ENCODE measurements around the gene NAPG.
"Not testable (repeated sequence)": the region's sequence is repeated elsewhere in the genome, so short reads cannot be mapped to it uniquely, and the experiment has no call there.

The NAPG gene

GRCh38 chr18:10546557-10547300 is 20.9 kb downstream of the NAPG start:
- no peak for DNase-seq (ENCODE audit: low spot score)

GRCh38 chr18:10552226-10552625 is 26.4 kb downstream of the NAPG start:
- DNase-seq (ENCODE audit: low spot score): no peak

- not testable (repeated sequence) for DNase-seq (ENCODE audit: low spot score)
These were observed 30.4 kb downstream of the NAPG start for GRCh38 chr18:10556251-10556650.

- no peak for DNase-seq (ENCODE audit: low spot score)
These were observed 31.4 kb downstream of the NAPG start for GRCh38 chr18:10557085-10557677.

- no peak for DNase-seq (ENCODE audit: low spot score)
These were observed 32.6 kb downstream of the NAPG start for GRCh38 chr18:10558243-10558966.

- no peak for DNase-seq (ENCODE audit: low spot score)
These were observed 33.1 kb downstream of the NAPG start for GRCh38 chr18:10558967-10559298.

- no peak for DNase-seq (ENCODE audit: low spot score)
These were observed 34.0 kb downstream of the NAPG start for GRCh38 chr18:10559553-10560451.

- peak; percentile 66 for DNase-seq (ENCODE audit: low spot score)
These were observed 34.7 kb downstream of the NAPG start for GRCh38 chr18:10560452-10561045.

- DNase-seq (ENCODE audit: low spot score): no peak
These were observed 36.9 kb downstream of the NAPG start for GRCh38 chr18:10562773-10563160.

GRCh38 chr18:10563886-10564285 is 38.1 kb downstream of the NAPG start:
- no peak for DNase-seq (ENCODE audit: low spot score)

- DNase-seq (ENCODE audit: low spot score): peak; percentile 24
These were observed 39.3 kb downstream of the NAPG start for GRCh38 chr18:10564975-10565773.

- no peak for DNase-seq (ENCODE audit: low spot score)
These were observed 40.0 kb downstream of the NAPG start for GRCh38 chr18:10565835-10566234.

- DNase-seq (ENCODE audit: low spot score): no peak
These were observed 40.6 kb downstream of the NAPG start for GRCh38 chr18:10566390-10566789.

- not testable (repeated sequence) for DNase-seq (ENCODE audit: low spot score)
These were observed 44.1 kb downstream of the NAPG start for GRCh38 chr18:10569941-10570340.

- DNase-seq (ENCODE audit: low spot score): no peak
These were observed 44.8 kb downstream of the NAPG start for GRCh38 chr18:10570622-10571021.

- no peak for DNase-seq (ENCODE audit: low spot score)
These were observed 45.7 kb downstream of the NAPG start for GRCh38 chr18:10571537-10571936.

- not testable (repeated sequence) for DNase-seq (ENCODE audit: low spot score)
These were observed 47.4 kb downstream of the NAPG start for GRCh38 chr18:10573261-10573660.

- not testable (repeated sequence) for DNase-seq (ENCODE audit: low spot score)
These were observed 48.6 kb downstream of the NAPG start for GRCh38 chr18:10574412-10574811.

GRCh38 chr18:10577842-10578572 is 52.2 kb downstream of the NAPG start:
- not testable (repeated sequence) for DNase-seq (ENCODE audit: low spot score)

- DNase-seq (ENCODE audit: low spot score): not testable (repeated sequence)
These were observed 52.7 kb downstream of the NAPG start for GRCh38 chr18:10578573-10578899.
